IPS-15b (cell line): ENCODE measurements around the gene PPP1R36.
A peak's percentile ranks its signal among the peaks of the same experiment; 100 is the strongest.

ENCODE experiments used
- H3K27me3 ChIP-seq: one replicate; pipeline ENCODE4 v1.6.1; 2013; ENCODE audit warnings: low read length; ENCODE audit not compliant: control insufficient read depth, insufficient read depth
- H3K36me3 ChIP-seq: one replicate; pipeline ENCODE4 v1.6.1; 2013; ENCODE audit warnings: low read length; ENCODE audit not compliant: control insufficient read depth, insufficient read depth
- H3K4me1 ChIP-seq: one replicate; pipeline ENCODE4 v1.6.1; 2013; ENCODE audit warnings: mild to moderate bottlenecking, low read length; ENCODE audit not compliant: control insufficient read depth, insufficient read depth
- H3K4me3 ChIP-seq: one replicate; pipeline ENCODE4 v1.5.1; 2013; ENCODE audit warnings: low read depth, low read length
- H3K9ac ChIP-seq: one replicate; pipeline ENCODE4 v1.6.1; 2013; ENCODE audit warnings: low read depth, mild to moderate bottlenecking, low read length
- H3K9me3 ChIP-seq: one replicate; pipeline ENCODE4 v1.6.1; 2013; ENCODE audit warnings: mild to moderate bottlenecking, low read length; ENCODE audit not compliant: control insufficient read depth, insufficient read depth

PPP1R36 gene, protein sequence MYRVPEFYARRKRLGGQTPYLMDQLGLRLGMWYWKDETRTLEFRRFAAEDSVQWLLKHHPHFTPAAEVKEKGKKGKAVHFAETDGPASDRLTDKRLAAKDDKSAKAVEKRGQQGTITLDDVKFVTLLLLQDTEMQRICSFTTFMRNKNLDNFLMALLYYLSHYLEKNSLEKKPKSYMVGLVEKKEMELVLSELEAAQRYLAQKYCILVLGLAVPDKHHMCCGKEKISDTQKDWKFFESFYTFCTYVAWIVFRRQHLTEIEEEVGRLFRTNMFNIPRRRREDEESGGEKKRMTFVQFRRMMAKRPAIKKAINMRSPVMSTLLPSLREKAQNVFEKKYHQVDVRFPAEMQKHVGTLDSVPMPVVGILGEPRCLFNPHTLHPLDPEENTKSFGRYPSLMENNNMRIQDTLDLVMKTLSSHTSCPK

DNA sequence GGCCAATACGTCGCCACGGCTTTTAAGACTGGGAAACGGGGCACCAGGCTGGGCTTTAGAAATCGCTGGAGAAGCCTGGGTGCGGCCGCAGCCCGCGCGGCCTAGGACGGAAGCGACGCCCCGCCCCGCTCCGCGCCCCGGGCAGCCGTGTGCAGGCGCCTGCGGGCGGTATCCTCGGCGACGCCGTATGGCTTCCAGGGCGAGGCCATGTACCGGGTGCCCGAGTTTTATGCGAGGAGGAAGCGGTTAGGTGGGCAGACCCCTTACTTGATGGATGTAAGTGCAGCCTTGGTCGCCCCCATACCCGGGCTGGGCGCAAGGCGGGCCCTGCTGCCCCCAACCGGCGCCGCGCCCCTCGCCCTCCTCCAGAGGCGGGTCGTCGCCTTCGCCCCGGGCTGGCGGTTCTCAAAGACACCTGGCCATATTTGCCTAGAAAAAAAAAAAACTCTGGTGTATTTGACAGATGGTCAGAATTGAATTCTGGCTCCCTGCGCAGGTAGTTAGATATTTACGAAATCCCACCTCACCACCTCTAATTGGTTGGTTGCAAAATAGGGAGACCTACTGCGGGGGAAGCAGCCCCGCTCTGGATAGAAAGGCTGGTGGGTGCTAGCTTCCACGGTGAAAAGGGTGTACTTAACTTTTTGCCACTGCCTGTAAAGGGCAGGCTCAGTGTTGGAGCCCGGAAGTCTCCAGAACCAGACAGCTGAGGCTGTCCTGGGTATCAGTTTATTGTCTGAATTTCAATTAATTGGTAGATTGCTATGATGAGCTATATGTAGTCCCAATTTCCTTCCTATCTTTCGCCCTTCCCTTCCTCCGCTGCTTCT is at the start of gene PPP1R36:
PPP1R36 (plus strand) TSS at position 171 of the 830 bp plus-strand sequence; CDS start at position 208, 37 bp downstream.
- peaks cover 13% of the 10 kb centered on the region for H3K4me1 ChIP-seq
- H3K4me3 ChIP-seq, result peak within 1 kb of the TSS; percentile 60
- peak within 1 kb of the TSS; percentile 16 for H3K9ac ChIP-seq
- H3K27me3 ChIP-seq, result peaks cover 23% of the 10 kb centered on the region
- H3K9me3 ChIP-seq, result no peaks in the 10 kb centered on the region
- H3K36me3 ChIP-seq, result no peaks in the 10 kb centered on the region

DNA sequence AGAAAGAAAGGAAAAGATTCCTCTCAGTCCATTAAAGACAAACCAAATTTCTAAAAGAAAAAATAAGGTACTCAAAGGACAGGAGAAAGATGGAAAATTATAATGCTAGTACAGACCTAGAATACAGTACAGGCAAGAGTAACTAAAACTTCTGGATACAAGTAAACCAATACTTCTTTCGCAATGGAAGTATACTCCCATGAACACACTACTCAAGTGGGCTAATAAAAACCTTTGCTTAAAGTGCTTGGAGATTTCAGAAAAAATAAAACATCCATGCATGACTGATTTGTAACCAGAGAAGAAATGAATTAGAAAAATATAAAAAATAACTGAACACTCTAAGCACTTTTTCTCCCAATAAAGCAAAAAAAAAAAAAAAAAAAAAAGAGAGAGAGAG is 49.7 kb upstream of the PPP1R36 start:
- Histone ChIP-seq H3K9ac (no peak overlapping the region), H3K4me1 (peaks cover 7% of the 10 kb centered on the region), H3K36me3 (no peaks in the 10 kb centered on the region), H3K9me3 (no peaks in the 10 kb centered on the region), H3K4me3 (no peak overlapping the region), H3K27me3 (no peaks in the 10 kb centered on the region)

DNA sequence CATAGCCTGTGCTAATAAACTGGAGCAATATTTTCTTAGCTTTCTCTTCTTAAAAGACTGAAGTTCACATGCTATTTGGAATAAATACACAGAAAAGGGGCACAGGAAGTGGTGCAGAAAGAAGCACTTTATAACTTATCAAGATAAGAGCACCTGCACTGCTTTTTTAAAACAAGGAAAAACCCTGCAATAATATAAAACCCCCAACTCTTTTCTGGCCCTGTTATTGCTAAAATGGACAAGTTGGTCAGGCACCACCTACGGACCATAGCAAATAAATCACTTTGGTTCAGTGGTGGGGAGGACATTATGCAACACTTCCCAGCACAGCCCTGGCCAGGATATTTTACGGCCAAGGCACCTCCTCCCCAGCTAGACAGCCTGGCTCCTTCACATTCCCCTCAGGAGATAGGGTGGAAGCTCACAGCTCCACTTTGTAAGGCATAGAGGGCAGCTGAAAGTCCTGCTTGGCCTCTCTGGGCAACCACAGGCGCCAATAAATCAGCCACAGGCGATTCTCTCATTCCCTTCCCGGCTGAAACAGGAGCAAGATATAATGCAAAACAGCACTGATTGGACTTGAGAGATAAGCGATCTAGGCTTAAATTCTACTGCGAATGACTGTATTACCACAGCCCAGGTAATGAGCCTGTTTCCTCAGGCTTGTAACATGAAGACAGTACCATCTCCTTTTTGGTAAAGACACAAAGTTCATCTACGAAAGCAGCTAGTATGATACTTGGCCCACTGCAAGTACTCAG is 48.2 kb upstream of the PPP1R36 start:
- H3K27me3 ChIP-seq, result no peaks in the 10 kb centered on the region
- H3K9ac ChIP-seq, result no peak overlapping the region
- no peak overlapping the region for H3K4me3 ChIP-seq
- no peaks in the 10 kb centered on the region for H3K36me3 ChIP-seq
- H3K9me3 ChIP-seq, result no peaks in the 10 kb centered on the region
- peaks cover 7% of the 10 kb centered on the region for H3K4me1 ChIP-seq

DNA sequence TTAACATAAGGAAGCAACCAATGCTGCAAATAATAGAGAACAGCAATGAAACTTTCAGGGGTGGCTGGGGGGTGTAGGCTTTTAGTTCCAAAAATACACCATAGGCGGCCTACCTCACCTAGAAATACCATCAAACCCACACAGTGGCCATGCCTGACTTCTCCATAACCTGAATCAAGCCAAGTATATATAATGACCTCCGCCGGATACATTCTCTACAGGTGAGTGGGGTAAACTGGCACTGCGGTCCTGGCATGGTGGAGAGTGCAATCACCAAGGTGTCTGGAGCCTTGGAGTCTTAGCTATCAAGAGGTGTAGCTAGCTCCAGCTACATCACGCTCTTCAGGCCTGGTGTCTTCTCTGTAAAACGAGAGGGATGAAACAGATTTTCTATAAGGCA is 47.3 kb upstream of the PPP1R36 start:
- H3K9me3 ChIP-seq, result no peaks in the 10 kb centered on the region
- H3K9ac ChIP-seq, result no peak overlapping the region
- peaks cover 7% of the 10 kb centered on the region for H3K4me1 ChIP-seq
- H3K27me3 ChIP-seq, result no peaks in the 10 kb centered on the region
- no peaks in the 10 kb centered on the region for H3K36me3 ChIP-seq
- peak overlapping the region; percentile 74 for H3K4me3 ChIP-seq

DNA sequence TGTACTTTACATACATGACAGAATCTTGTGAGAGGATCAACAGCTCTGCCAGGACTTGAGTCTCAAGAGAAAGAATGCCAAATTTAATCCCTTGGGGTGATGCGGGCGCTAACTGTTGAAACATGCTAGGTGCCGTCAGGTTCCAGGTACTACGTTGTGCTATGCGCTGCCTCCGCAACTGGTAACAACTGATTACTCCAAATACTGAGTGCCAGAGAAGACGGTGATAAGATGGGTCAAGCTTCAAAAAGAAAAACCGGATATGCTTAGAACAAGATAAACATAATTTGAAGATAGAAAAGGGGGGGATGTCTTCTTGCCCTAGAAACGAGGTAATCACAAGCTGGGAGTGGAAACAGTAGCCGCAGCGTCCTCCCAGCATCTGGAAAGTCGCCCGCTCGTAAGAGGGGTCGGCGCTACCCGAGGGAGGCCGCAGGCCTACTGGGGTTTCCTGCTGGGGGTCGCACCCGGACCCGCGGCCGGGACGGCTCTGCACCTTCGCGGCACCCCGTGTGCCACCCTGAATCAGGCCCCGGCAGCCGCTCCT is 46.8 kb upstream of the PPP1R36 start:
- Histone ChIP-seq H3K4me3 (peak overlapping the region; percentile 74), H3K9ac (peak overlapping the region; percentile 88), H3K9me3 (no peaks in the 10 kb centered on the region), H3K36me3 (no peaks in the 10 kb centered on the region), H3K27me3 (no peaks in the 10 kb centered on the region), H3K4me1 (peaks cover 7% of the 10 kb centered on the region)

DNA sequence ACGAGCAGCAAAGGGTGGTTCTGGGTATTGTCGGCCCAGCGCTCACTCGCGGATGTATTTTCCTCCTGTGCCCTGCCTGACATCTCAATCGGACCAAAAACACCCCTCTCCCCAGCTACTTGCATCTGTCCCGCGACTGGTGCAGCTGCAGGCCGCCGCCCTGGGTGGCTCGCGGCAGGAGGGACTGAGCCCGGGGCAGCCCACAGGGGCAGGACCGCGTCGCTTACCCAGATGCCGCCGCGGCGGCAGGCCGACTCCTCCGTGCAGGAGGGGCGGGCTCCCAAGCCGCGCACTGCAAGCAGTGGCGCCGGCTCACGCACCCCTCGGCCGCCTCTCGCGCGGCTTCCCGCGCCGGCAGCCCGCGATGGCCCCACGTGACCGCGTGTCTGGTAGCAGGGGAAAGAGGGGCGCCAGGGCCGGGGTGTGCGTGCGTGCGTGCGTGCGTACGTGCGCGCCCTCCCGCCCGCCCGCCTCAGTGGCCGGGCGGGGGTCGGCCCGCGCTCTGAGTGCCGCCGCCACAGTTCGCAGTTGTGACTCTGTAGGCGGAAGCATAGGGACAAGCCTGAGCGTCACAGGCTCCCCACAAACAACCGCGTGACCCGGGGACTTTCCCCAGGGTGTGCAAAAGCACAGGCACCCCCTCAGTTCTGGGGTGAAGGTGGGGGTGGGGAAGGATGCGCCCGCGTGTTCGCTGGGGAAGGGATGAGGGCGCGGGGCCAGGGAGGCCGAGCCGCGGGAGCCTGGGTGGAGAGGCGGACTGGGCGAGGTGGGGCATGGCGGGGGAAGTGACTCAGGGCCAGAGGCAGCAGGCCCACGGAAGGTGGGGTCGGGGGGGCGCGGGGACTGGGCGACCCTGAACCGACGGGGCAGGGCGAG is 46.1 kb upstream of the PPP1R36 start, which contains the start of gene ZBTB25:
ZBTB25 (minus strand) TSS at position 405 of the 876 bp plus-strand sequence. CDS start 13,305 bp downstream, outside the sequence.
- peak within 1 kb of the TSS; percentile 74 for H3K4me3 ChIP-seq
- peaks cover 7% of the 10 kb centered on the region for H3K4me1 ChIP-seq
- peak within 1 kb of the TSS; percentile 88 for H3K9ac ChIP-seq
- no peaks in the 10 kb centered on the region for H3K27me3 ChIP-seq
- no peaks in the 10 kb centered on the region for H3K9me3 ChIP-seq
- H3K36me3 ChIP-seq, result no peaks in the 10 kb centered on the region

DNA sequence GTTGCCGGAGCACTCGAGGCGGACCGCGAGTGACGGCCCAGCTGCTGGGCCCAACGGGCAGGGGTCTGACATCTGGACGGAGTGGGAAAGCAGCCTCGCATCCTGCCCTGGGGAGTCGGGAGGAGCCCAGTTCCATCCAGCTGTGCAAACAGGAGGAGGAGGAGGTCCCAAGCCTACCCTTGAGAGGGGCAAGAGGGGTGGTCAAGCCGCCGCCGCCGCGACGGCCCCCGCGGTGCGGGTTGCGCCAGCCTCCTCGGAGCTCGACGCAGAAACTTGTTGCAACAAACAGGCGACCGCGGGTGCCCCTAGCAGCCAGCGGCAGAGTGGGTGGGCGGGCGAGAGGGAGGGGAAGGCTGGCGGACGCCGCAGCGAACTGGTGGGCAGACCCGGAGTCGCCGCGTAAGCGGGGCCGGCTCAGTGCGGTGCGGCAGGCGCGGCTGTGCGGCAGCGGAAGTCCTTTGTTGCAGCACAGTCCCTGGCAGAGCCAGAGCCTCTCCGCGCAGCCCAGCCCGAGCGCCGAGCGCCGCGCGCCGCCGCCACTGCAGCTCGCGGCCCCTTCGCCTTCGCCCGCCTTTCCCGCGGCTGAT is 45.4 kb upstream of the PPP1R36 start, which contains the start of gene ZBTB1:
ZBTB1 (plus strand) TSS at position 461 of the 587 bp plus-strand sequence. CDS start 16,735 bp downstream, outside the sequence.
- H3K4me3 ChIP-seq, result peak within 1 kb of the TSS; percentile 74
- H3K27me3 ChIP-seq, result no peaks in the 10 kb centered on the region
- H3K9me3 ChIP-seq, result no peaks in the 10 kb centered on the region
- peak within 1 kb of the TSS; percentile 88 for H3K9ac ChIP-seq
- peaks cover 10% of the 10 kb centered on the region for H3K4me1 ChIP-seq
- no peaks in the 10 kb centered on the region for H3K36me3 ChIP-seq

DNA sequence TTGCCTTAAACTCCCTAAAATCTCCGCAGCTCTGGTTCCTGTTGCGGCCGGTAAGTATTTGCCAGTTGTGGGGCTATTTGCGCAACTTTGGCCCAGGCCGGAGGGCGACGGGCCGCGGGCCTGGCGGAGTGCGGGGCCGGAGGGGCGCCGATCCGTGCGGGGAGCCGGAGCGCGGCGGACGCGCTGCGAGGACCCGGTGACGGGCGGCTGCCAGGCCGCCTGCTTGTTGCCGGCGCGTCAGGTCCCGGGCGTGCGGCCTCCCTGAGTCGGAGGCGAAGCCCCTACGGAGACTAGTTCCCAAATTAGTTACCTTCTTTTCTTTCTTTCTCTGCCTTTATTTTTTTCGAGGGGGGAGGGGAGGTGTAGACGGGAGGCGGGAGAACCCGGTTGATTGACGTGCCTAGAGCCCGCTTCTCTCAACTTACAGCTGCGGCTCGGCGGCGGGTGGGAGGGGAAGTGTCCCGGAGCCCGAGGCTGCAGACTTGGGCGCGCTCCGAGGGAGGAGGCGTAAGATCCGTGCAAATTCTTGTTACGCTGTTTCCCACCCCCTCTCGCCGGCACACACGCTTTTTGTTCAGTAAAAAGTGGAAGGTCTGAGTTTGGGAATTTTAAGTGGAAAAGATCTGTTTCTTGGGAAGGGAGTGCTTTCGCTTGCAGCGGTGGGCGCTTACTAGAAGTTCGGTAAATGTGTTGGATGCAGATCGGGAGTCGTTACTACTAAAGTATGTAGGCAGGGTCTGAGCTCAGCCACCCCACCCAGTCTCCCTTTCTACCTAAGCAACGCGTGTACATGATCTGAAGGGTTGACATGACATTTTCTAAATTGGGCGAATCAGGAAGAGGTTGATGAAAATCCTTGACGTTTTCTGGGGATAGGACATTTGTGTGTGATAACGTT is 44.6 kb upstream of the PPP1R36 start:
- Histone ChIP-seq H3K36me3 (no peaks in the 10 kb centered on the region), H3K9me3 (no peaks in the 10 kb centered on the region), H3K27me3 (no peaks in the 10 kb centered on the region), H3K9ac (peak overlapping the region; percentile 88), H3K4me1 (peaks cover 10% of the 10 kb centered on the region), H3K4me3 (peak overlapping the region; percentile 74)

DNA sequence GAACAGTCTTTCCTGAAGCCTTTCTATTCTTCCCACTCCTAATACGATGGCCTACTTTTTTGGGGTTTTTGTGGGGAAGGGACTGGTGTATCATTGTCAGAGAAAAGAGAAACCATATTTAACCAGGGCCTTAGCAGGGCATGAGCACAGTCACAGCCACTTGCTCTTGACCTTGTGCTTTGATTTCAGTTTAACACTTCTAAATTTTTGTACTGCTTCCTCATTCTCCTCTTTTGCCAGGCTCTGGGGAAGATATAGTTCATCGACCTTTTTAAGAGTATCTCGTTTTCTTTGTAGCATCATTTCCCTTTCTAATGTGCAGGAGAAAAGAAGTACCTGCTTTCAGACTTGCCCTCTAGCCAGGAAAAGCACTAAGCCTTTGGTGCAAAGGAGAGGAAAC is 43.0 kb upstream of the PPP1R36 start:
- Histone ChIP-seq H3K36me3 (no peaks in the 10 kb centered on the region), H3K4me1 (peaks cover 6% of the 10 kb centered on the region), H3K4me3 (no peak overlapping the region), H3K9ac (no peak overlapping the region), H3K27me3 (no peaks in the 10 kb centered on the region), H3K9me3 (no peaks in the 10 kb centered on the region)
